Jurkat, Clone E6-1 (cell line): Measurements from ENCODE around the gene IL24. TPM values are rescaled to one million over a fixed set of nuclear protein-coding genes. Genes with fewer than 3 reads are reported as not detected.
"Not testable (repeated sequence)": the region's sequence is repeated elsewhere in the genome, so short reads cannot be mapped to it uniquely, and the experiment has no call there.

Source experiments
- DNase-seq: peaks from one replicate; pipeline ENCODE4 v3.0.0-alpha.2; 2011; ENCODE audit warnings: low read depth, low spot score
- H3K4me3 ChIP-seq: 2 replicates; pipeline ENCODE4 v1.5.1; 2011; ENCODE audit warnings: mild to moderate bottlenecking, low read length, control low read depth, moderate library complexity
- polyA plus RNA-seq: library from polyadenylated mRNA; unstranded; fragments of >200 nt; gene quantifications from one replicate; pipeline ENCODE4 v1.2.1, GENCODE V29; 2012; ENCODE audit warnings: missing spikeins; ENCODE audit not compliant: insufficient read length, insufficient read depth

Gene IL24
- polyA plus RNA-seq: 0.90 TPM

- no peak for DNase-seq
- H3K4me3 ChIP-seq: no peak within 1 kb of the TSS
Measured at GRCh38 chr1:206897175-206897574, at the start of gene IL24. Gene IL24 (plus strand): TSS chr1:206897443. CDS start chr1:206897833, 390 bp downstream.

GRCh38 chr1:206847946-206848345 is 49.3 kb upstream of the IL24 start:
- no peak for DNase-seq
- H3K4me3 ChIP-seq: no peak overlapping the region

GRCh38 chr1:206850401-206850800 is 46.8 kb upstream of the IL24 start:
- H3K4me3 ChIP-seq: no peak overlapping the region
- no peak for DNase-seq

- DNase-seq: no peak
- H3K4me3 ChIP-seq: no peak overlapping the region
Measured at GRCh38 chr1:206851341-206852010, 45.8 kb upstream of the IL24 start.

GRCh38 chr1:206852662-206853061 is 44.6 kb upstream of the IL24 start:
- DNase-seq, H3K4me3 ChIP-seq: not testable (repeated sequence)

- not testable (repeated sequence) for DNase-seq, H3K4me3 ChIP-seq
Measured at GRCh38 chr1:206853696-206854095, 43.5 kb upstream of the IL24 start.

GRCh38 chr1:206854401-206855129 is 42.7 kb upstream of the IL24 start:
- no peak for DNase-seq
- H3K4me3 ChIP-seq: no peak overlapping the region

GRCh38 chr1:206855859-206856258 is 41.4 kb upstream of the IL24 start:
- no peak for DNase-seq
- H3K4me3 ChIP-seq: no peak overlapping the region

- DNase-seq: peak; percentile 42
- no peak overlapping the region for H3K4me3 ChIP-seq
Measured at GRCh38 chr1:206856674-206857464, 40.4 kb upstream of the IL24 start.

GRCh38 chr1:206859082-206859521 is 38.1 kb upstream of the IL24 start:
- DNase-seq: peak; percentile 9
- no peak overlapping the region for H3K4me3 ChIP-seq

- DNase-seq: no peak
- H3K4me3 ChIP-seq: no peak overlapping the region
Measured at GRCh38 chr1:206860165-206860564, 37.1 kb upstream of the IL24 start.

- no peak for DNase-seq
- no peak overlapping the region for H3K4me3 ChIP-seq
Measured at GRCh38 chr1:206863266-206863665, 34.0 kb upstream of the IL24 start.

- DNase-seq: peak; percentile 50
- no peak within 1 kb of the TSS for H3K4me3 ChIP-seq
Measured at GRCh38 chr1:206864939-206865671, 32.1 kb upstream of the IL24 start, which contains the start of gene IL20. Gene IL20 (plus strand): TSS chr1:206865623. CDS start chr1:206865853, 230 bp downstream.

GRCh38 chr1:206866062-206866461 is 31.2 kb upstream of the IL24 start:
- DNase-seq: no peak

GRCh38 chr1:206867239-206867638 is 30.0 kb upstream of the IL24 start:
- H3K4me3 ChIP-seq: no peak overlapping the region
- no peak for DNase-seq

More at GRCh38 chr1:206866062-206866461, 31.2 kb upstream of the IL24 start:
- no peak overlapping the region for H3K4me3 ChIP-seq

GRCh38 chr1:206867716-206868115 is 29.5 kb upstream of the IL24 start:
- H3K4me3 ChIP-seq: no peak overlapping the region
- DNase-seq: no peak

- no peak overlapping the region for H3K4me3 ChIP-seq
- DNase-seq: no peak
Measured at GRCh38 chr1:206868264-206868663, 29.0 kb upstream of the IL24 start.

GRCh38 chr1:206872139-206872538 is 25.1 kb upstream of the IL24 start:
- no peak overlapping the region for H3K4me3 ChIP-seq
- DNase-seq: no peak

GRCh38 chr1:206873603-206874188 is 23.5 kb upstream of the IL24 start:
- no peak for DNase-seq

More at GRCh38 chr1:206873603-206874188, 23.5 kb upstream of the IL24 start:
- H3K4me3 ChIP-seq: no peak overlapping the region
